HG03457 (cell line): Measurements from ENCODE around the gene GPC6.

Source experiments
- ATAC-seq: cut with Tn5 transposase; IDR thresholded peaks from one replicate; pipeline ENCODE4 v1.9.1; 2021; ENCODE audit warnings: moderate number of reproducible peaks; ENCODE audit not compliant: unreplicated experiment

Gene GPC6

GRCh38 chr13:93878675-93879074 is 652.1 kb downstream of the GPC6 start:
- no peak for ATAC-seq

- ATAC-seq: no peak
These were observed 654.8 kb downstream of the GPC6 start for GRCh38 chr13:93881411-93881810.

GRCh38 chr13:93882086-93882651 is 655.6 kb downstream of the GPC6 start:
- no peak for ATAC-seq

- no peak for ATAC-seq
These were observed 662.9 kb downstream of the GPC6 start for GRCh38 chr13:93889430-93889951.

GRCh38 chr13:93899981-93900380 is 673.4 kb downstream of the GPC6 start:
- no peak for ATAC-seq

- ATAC-seq: no peak
These were observed 674.1 kb downstream of the GPC6 start for GRCh38 chr13:93900731-93901130.

GRCh38 chr13:93903909-93904308 is 677.3 kb downstream of the GPC6 start:
- ATAC-seq: no peak

- ATAC-seq: no peak
These were observed 688.7 kb downstream of the GPC6 start for GRCh38 chr13:93915269-93915809.

- ATAC-seq: no peak
These were observed 695.7 kb downstream of the GPC6 start for GRCh38 chr13:93922063-93922855.

GRCh38 chr13:93925990-93926389 is 699.4 kb downstream of the GPC6 start:
- no peak for ATAC-seq

GRCh38 chr13:93926425-93926824 is 699.8 kb downstream of the GPC6 start:
- no peak for ATAC-seq

GRCh38 chr13:93927431-93927830 is 700.8 kb downstream of the GPC6 start:
- no peak for ATAC-seq

GRCh38 chr13:93932901-93933300 is 706.3 kb downstream of the GPC6 start:
- ATAC-seq: no peak

- no peak for ATAC-seq
These were observed 710.3 kb downstream of the GPC6 start for GRCh38 chr13:93936901-93937300.

GRCh38 chr13:93941444-93941843 is 714.8 kb downstream of the GPC6 start:
- ATAC-seq: no peak

- ATAC-seq: no peak
These were observed 715.4 kb downstream of the GPC6 start for GRCh38 chr13:93942016-93942415.

- no peak for ATAC-seq
These were observed 719.0 kb downstream of the GPC6 start for GRCh38 chr13:93945621-93946020.

- no peak for ATAC-seq
These were observed 720.4 kb downstream of the GPC6 start for GRCh38 chr13:93946994-93947393.

- no peak for ATAC-seq
These were observed 721.0 kb downstream of the GPC6 start for GRCh38 chr13:93947651-93948050.

- no peak for ATAC-seq
These were observed 721.7 kb downstream of the GPC6 start for GRCh38 chr13:93948162-93948922.

- ATAC-seq: no peak
These were observed 724.5 kb downstream of the GPC6 start for GRCh38 chr13:93951108-93951507.
